BE2C (cell line): ENCODE data around the gene LAMC3.
"Not testable (repeated sequence)": the region's sequence is repeated elsewhere in the genome, so short reads cannot be mapped to it uniquely, and the experiment has no call there.

Experiments used
- DNase-seq: peaks from one replicate; pipeline ENCODE4 v3.0.0-alpha.2; 2020
- H3K27me3 ChIP-seq: fragments of 250-450 bp; sonication (Bioruptor Pico); 2 replicates; pipeline ENCODE4 v1.5.1; 2020; ENCODE audit warnings: mild to moderate bottlenecking
- H3K36me3 ChIP-seq: fragments of 250-450 bp; sonication (Bioruptor Pico); 2 replicates; pipeline ENCODE4 v1.5.1; 2020; ENCODE audit warnings: mild to moderate bottlenecking
- H3K4me1 ChIP-seq: fragments of 250-450 bp; sonication (Bioruptor Pico); 2 replicates; pipeline ENCODE4 v1.5.1; 2020
- H3K4me3 ChIP-seq: 2 replicates; pipeline ENCODE4 v1.5.1; 2011; ENCODE audit warnings: low read depth, low read length
- H3K9me3 ChIP-seq: fragments of 250-450 bp; sonication (Bioruptor Pico); 2 replicates; pipeline ENCODE4 v1.5.1; 2020
- TF ChIP-seq, protein P1 (sequence below): IDR thresholded peaks from 2 replicates; pipeline ENCODE4 v1.5.1; 2012; ENCODE audit warnings: mild to moderate bottlenecking, low read depth, low read length

The LAMC3 gene

DNA sequence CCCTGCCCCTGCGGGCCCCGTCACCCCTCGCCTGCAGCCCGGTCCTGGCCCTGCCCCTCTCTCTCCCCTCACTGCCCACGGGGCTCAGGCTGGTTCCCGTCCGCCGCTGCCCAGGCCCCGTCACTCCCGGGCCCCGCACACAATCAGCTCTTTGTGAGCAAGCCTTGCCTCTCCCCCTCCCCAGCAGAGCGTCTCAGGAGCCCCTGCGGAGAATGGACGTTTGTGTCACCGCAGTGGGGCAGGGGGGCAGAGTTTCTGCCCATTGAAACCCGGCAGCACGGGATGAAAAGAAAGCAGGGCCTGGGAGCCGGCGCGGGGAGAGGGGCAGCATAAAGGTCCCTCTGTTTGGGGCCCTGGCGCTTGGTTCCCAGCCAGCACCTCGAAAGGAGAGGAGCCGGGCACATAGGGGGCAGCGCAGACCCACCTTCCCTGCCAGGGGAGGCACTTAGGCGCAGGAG, 102.9 kb downstream of the LAMC3 start:
- Histone ChIP-seq H3K4me1 (no peaks in the 10 kb centered on the region), H3K4me3 (no peak overlapping the region), H3K36me3 (no peaks in the 10 kb centered on the region), H3K27me3 (0 out of 2 replicates have a peak, but pooled peaks cover 3% of the 10 kb centered on the region), H3K9me3 (no peaks in the 10 kb centered on the region)
- TF ChIP-seq, protein P1, sequence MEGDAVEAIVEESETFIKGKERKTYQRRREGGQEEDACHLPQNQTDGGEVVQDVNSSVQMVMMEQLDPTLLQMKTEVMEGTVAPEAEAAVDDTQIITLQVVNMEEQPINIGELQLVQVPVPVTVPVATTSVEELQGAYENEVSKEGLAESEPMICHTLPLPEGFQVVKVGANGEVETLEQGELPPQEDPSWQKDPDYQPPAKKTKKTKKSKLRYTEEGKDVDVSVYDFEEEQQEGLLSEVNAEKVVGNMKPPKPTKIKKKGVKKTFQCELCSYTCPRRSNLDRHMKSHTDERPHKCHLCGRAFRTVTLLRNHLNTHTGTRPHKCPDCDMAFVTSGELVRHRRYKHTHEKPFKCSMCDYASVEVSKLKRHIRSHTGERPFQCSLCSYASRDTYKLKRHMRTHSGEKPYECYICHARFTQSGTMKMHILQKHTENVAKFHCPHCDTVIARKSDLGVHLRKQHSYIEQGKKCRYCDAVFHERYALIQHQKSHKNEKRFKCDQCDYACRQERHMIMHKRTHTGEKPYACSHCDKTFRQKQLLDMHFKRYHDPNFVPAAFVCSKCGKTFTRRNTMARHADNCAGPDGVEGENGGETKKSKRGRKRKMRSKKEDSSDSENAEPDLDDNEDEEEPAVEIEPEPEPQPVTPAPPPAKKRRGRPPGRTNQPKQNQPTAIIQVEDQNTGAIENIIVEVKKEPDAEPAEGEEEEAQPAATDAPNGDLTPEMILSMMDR: no peak
- no peak for DNase-seq

DNA sequence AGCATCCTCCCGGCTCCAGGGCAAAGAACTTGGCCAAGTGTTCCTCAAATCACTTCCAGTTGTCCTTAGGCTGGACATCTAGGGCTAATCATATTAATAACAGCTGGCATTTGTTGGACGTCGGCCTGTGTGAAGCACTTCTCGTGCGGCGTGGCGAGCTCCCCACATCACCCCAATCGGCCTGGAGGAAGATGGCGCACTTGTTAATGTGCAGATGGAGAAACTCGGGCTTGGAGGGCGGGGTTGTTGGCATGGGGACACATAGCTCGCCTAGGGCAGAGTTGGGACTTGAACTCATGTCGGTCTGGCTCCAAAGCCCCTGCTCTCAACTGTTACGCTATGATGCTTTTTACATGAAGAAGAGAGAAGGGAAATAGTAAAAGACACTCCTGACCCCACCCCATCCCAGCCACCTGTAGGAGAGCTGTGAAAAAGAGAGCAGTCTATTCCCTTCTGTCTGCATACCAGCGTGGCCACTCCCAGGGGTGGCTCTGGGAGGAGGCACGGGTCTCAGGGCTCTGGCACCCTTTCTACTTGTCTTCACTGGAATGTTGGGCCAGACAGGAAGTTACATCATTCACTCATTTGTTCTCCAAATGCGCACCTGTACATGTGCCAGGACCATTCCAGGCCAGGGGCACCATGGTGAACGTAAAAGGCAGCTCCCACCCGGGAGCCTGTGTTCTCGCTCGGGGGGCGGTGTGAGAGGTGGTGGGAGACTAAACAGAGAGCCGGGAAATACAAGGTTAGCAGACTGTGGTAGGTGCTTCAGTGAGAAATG, 103.6 kb downstream of the LAMC3 start:
- TF ChIP-seq, protein P1: no peak

DNA sequence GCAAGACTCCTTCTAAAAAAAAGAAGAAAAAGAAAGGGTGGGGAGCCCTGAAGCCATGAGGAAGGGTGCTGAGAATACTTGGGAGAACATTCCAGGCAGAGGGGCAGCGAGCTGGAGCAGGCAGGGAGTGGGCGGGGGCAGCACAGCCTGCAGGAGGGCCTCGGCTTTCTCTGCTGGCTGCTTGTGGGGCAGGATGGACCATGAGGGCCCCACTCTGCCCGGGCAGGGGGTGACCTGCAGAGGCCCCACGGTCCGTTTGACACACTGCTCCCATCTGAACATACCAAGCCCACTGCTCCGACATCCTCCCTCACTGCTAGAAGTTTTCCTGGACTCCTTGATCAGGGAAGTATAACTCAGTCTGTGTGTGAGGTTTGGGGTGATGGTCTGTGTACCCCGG, 104.7 kb downstream of the LAMC3 start:
- Histone ChIP-seq H3K4me3 (no peak overlapping the region), H3K4me1 (no peaks in the 10 kb centered on the region), H3K9me3 (no peaks in the 10 kb centered on the region), H3K27me3 (peaks cover 7% of the 10 kb centered on the region; the same call in 1 of the 2 replicates), H3K36me3 (no peaks in the 10 kb centered on the region)
- no peak for DNase-seq
- TF ChIP-seq, protein P1: no peak

More for the DNA sequence above, 103.6 kb downstream of the LAMC3 start:
- DNase-seq: no peak
- H3K4me1 ChIP-seq: no peaks in the 10 kb centered on the region
- H3K36me3 ChIP-seq: no peaks in the 10 kb centered on the region
- no peaks in the 10 kb centered on the region for H3K9me3 ChIP-seq
- no peak overlapping the region for H3K4me3 ChIP-seq
- peaks cover 5% of the 10 kb centered on the region; the same call in 1 of the 2 replicates for H3K27me3 ChIP-seq

DNA sequence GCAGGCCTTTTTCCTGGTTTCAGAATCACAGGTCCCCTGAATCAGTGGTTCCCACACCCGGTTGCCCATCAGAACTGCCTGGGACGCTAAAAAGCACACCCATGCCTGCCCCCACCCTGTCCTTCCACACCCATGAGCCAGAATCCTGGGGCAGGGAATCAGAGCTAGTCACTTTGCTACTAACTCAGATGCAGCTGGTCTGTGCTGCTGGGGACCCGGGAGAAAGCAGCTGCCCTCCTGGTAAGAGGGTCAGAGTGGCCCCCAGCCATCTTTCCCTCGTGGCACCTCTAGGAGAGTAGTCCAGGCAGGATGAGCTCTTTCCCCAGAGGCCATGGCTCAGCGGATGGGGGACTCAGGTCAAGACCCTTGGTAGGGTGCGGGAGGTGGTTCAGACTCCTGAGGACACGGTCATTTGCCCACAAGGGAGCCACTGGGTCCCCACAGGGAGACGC, 105.1 kb downstream of the LAMC3 start:
- H3K36me3 ChIP-seq: no peaks in the 10 kb centered on the region

DNA sequence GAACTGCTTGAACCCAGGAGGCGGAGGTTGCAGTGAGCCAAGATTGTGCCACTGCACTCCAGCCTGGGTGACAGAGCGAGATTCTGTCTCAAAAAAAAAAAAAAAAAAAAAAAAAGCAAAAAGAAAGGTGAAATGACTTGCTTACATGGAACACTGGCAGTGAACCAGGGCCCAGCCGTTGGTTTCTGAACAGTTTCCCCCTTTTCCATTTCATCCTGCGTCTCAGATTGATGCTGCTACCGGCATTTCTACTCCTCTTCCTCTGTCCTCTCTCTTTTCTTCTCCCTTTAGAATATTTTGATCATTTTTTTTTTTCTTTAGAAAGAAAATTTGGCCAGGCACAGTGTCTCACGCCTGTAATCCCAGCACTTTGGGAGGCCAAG, 106.4 kb downstream of the LAMC3 start:
- DNase-seq, H3K27me3 ChIP-seq, H3K9me3 ChIP-seq, H3K36me3 ChIP-seq, H3K4me1 ChIP-seq, H3K4me3 ChIP-seq: not testable (repeated sequence)

More for the DNA sequence above, 105.1 kb downstream of the LAMC3 start:
- TF ChIP-seq, protein P1: no peak
- no peak for DNase-seq
- Histone ChIP-seq H3K27me3 (peaks cover 7% of the 10 kb centered on the region; the same call in 1 of the 2 replicates), H3K4me1 (no peaks in the 10 kb centered on the region), H3K4me3 (no peak overlapping the region), H3K9me3 (no peaks in the 10 kb centered on the region)

DNA sequence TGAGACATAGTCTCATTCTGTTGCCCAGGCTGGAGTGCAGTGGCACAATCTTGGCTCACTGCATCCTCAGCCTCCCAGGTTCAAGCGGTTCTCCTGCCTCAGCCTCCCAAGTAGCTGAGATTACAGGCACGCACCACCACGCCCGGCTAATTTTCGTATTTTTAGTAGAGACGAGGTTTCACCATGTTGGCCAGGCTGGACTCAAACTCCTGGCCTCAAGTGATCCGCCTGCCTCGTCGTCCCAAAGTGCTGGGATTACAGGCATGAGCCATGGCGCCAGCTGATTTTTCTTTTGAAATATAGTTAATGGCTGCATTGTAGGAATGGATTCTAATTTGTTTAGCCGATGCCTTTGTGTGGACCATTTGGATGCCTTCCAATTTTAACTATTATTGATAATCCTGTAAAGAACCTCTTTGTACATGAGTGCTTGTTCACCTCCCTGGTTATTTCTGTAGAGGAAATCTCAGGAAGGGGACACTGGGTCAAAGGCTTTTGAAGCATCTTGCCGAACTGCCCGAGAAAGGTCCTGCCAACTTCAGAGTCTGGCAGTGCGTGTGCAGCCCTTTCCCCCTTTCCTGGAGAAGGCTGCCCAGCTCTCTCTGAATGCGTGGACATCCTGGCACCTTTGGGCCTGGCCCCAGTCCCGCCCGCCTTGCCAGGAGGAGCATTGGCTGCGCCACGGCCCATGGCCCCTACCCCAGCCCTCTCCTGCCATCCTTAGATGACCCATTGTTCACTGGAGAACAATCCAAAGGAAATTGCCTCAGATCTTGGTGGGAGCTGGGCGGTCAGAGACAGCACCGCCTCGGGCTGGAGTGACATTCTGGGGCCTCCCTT, 107.5 kb downstream of the LAMC3 start:
- Histone ChIP-seq H3K27me3 (peaks cover 7% of the 10 kb centered on the region; the same call in 1 of the 2 replicates), H3K9me3 (no peaks in the 10 kb centered on the region), H3K36me3 (no peaks in the 10 kb centered on the region), H3K4me1 (no peaks in the 10 kb centered on the region), H3K4me3 (no peak overlapping the region)
- TF ChIP-seq, protein P1: no peak
- no peak for DNase-seq
